Measurements from ENCODE around the gene PRDM16. TPM values are rescaled to one million over a fixed set of nuclear protein-coding genes. Genes with fewer than 3 reads are reported as not detected.

Gene PRDM16
- total RNA-seq, 1 donor from 2014 or later, result 84.2 TPM

DNA sequence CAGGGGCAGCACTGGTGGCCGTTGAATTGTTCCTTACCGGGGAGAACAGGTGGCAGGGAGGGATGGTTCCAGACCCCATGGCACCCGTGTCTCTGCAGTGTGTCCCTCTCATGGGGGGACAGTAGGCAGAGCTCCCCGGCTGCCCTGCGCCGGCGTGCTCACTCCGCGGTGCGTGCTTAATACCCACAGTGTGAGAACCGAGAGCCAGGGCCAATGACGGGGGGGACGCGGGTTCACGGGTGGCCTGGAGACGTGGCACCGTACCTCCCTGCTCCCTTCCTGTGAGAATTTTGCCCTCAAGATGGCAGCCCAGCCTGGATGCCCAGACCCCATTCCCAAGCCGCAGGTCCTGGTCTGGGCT is 47.1 kb downstream of the PRDM16 start:
- Histone ChIP-seq H3K27me3 (no peaks in the 10 kb centered on the region), H3K4me3 (peak overlapping the region in 1 of 2 donors; percentile 27), H3K4me1 (peaks cover 49 to 95% of the 10 kb centered on the region in 2 donors), H3K36me3 (no peaks in the 10 kb centered on the region), H3K9me3 (no peaks in the 10 kb centered on the region), H3K27ac (peak overlapping the region; percentile 75 to 80)
- intact Hi-C loops (cut with DNase I), result no loop called here
- no peak for DNase-seq (ENCODE audit: low spot score in 2 of 2)
- TF ChIP-seq, protein P1, sequence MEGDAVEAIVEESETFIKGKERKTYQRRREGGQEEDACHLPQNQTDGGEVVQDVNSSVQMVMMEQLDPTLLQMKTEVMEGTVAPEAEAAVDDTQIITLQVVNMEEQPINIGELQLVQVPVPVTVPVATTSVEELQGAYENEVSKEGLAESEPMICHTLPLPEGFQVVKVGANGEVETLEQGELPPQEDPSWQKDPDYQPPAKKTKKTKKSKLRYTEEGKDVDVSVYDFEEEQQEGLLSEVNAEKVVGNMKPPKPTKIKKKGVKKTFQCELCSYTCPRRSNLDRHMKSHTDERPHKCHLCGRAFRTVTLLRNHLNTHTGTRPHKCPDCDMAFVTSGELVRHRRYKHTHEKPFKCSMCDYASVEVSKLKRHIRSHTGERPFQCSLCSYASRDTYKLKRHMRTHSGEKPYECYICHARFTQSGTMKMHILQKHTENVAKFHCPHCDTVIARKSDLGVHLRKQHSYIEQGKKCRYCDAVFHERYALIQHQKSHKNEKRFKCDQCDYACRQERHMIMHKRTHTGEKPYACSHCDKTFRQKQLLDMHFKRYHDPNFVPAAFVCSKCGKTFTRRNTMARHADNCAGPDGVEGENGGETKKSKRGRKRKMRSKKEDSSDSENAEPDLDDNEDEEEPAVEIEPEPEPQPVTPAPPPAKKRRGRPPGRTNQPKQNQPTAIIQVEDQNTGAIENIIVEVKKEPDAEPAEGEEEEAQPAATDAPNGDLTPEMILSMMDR (IDR thresholded peaks at IDR 0.05), result no peak

DNA sequence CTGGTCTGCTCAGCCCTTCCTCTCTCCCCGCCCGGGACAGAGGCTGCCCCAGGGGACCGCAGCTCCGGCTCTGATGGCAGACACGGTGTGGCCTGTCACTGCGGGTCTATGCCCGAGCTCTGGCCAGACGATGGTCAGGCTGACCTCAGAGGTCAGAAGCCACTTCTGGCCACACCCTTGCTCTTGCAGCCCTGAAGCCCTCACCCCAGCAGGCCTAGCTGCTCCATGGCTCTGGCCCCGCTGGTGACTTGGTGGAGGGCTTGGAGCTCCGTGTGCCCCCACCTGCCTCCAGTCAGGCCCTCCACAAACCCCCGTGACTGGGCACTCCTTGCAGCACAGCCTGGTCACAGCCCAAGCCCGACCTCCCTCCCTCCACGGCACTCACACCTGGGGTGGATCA is 47.6 kb downstream of the PRDM16 start:
- intact Hi-C loops (cut with DNase I), result no loop called here
- no peaks in the 10 kb centered on the region for H3K27me3 ChIP-seq
- no peaks in the 10 kb centered on the region for H3K36me3 ChIP-seq
- H3K27ac ChIP-seq, result peak overlapping the region; percentile 75 to 80
- peaks cover 49 to 97% of the 10 kb centered on the region in 2 donors for H3K4me1 ChIP-seq
- no peaks in the 10 kb centered on the region for H3K9me3 ChIP-seq
- H3K4me3 ChIP-seq, result peak overlapping the region in 1 of 2 donors; percentile 27
- TF ChIP-seq, protein P1 (IDR thresholded peaks at IDR 0.05), result no peak
- DNase-seq (ENCODE audit: low spot score in 2 of 2), result no peak

- TF ChIP-seq, protein P1 (IDR thresholded peaks at IDR 0.05), result no peak
- no peaks in the 10 kb centered on the region for H3K9me3 ChIP-seq
- peaks cover 47 to 96% of the 10 kb centered on the region in 2 donors for H3K4me1 ChIP-seq
- intact Hi-C loops (cut with DNase I), result no loop called here
- H3K36me3 ChIP-seq, result no peaks in the 10 kb centered on the region
- H3K27ac ChIP-seq, result no peak overlapping the region
- no peak for DNase-seq (ENCODE audit: low spot score in 2 of 2)
- H3K27me3 ChIP-seq, result no peaks in the 10 kb centered on the region
- no peak overlapping the region for H3K4me3 ChIP-seq
Measured at GRCh38 chr1:3117879-3118278, 48.9 kb downstream of the PRDM16 start.

DNA sequence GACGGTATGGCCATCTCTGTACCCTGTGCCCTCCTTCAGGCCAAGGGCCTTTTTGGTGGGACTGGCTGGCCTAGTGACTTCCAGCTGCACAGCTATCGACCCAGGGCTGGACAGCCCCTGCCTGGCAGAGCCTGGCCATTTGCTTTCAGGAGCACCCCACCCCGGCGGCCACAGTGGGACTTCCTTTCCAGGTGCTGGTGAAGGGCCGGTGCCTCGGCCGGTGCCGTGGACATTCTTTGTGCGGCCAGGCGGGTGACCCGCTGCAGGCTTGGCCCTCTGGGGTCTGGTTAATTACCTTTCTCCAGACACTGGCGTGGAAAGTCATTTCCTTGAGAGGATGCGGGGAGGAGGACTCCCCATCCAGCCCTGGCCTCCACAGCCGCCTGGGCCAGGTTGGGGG is 50.1 kb downstream of the PRDM16 start:
- H3K4me1 ChIP-seq, result peaks cover 46 to 96% of the 10 kb centered on the region in 2 donors
- TF ChIP-seq, protein P1 (IDR thresholded peaks at IDR 0.05), result no peak
- H3K36me3 ChIP-seq, result no peaks in the 10 kb centered on the region
- peak overlapping the region in 1 of 2 donors; percentile 38 for H3K4me3 ChIP-seq
- no peak for DNase-seq (ENCODE audit: low spot score in 2 of 2)
- peak overlapping the region; percentile 86 to 91 for H3K27ac ChIP-seq
- no peaks in the 10 kb centered on the region for H3K27me3 ChIP-seq
- intact Hi-C loops (cut with DNase I), result no loop called here
- no peaks in the 10 kb centered on the region for H3K9me3 ChIP-seq

DNA sequence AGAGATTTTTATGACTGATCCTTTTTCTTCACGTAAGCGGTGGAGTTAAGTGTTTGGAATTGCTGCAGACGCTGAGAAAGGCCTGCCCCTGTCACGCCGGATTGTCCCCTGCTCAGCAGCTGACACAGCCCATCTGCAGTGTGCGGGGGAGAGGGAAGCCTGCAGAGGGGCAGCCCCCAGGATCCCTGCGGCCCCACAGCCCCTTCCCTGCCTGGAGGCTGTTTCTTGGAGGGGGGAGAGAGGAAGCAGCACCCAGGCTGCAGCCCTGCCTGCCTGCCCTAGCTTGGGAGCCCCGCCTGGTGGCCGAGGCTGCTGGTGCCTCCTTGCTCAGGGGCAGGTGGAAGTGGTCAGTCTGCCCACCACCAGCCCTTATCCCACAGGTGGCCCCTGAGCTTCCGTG is 50.7 kb downstream of the PRDM16 start:
- TF ChIP-seq, protein P1 (IDR thresholded peaks at IDR 0.05), result peak in 1 of 3 experiments; percentile 36
- H3K36me3 ChIP-seq, result no peaks in the 10 kb centered on the region
- peaks cover 49 to 96% of the 10 kb centered on the region in 2 donors for H3K4me1 ChIP-seq
- H3K27me3 ChIP-seq, result no peaks in the 10 kb centered on the region
- H3K4me3 ChIP-seq, result peak overlapping the region in 1 of 2 donors; percentile 38
- DNase-seq (ENCODE audit: low spot score in 2 of 2), result no peak
- intact Hi-C loops (cut with DNase I), result no loop called here
- H3K9me3 ChIP-seq, result no peaks in the 10 kb centered on the region
- H3K27ac ChIP-seq, result peak overlapping the region; percentile 86 to 91

- Histone ChIP-seq H3K9me3 (no peaks in the 10 kb centered on the region), H3K27me3 (no peaks in the 10 kb centered on the region), H3K4me1 (peaks cover 50 to 96% of the 10 kb centered on the region in 2 donors), H3K27ac (peak overlapping the region; percentile 86 to 91), H3K36me3 (no peaks in the 10 kb centered on the region), H3K4me3 (peak overlapping the region in 1 of 2 donors; percentile 38)
- intact Hi-C loops (cut with DNase I), result no loop called here
- TF ChIP-seq, protein P1 (IDR thresholded peaks at IDR 0.05), result no peak
- no peak for DNase-seq (ENCODE audit: low spot score in 2 of 2)
Measured at GRCh38 chr1:3120140-3120539, 51.1 kb downstream of the PRDM16 start.

Data from ascending aorta (tissue), 2 donors.